Measurements from ENCODE around the gene RAB29. TPM values are rescaled to one million over a fixed set of nuclear protein-coding genes. Genes with fewer than 3 reads are reported as not detected.
A peak's percentile ranks its signal among the peaks of the same experiment; 100 is the strongest.

RAB29 gene
- polyA plus RNA-seq, 6 donors from 2014 or later, result 70.2 to 136 (median 112) TPM

DNA sequence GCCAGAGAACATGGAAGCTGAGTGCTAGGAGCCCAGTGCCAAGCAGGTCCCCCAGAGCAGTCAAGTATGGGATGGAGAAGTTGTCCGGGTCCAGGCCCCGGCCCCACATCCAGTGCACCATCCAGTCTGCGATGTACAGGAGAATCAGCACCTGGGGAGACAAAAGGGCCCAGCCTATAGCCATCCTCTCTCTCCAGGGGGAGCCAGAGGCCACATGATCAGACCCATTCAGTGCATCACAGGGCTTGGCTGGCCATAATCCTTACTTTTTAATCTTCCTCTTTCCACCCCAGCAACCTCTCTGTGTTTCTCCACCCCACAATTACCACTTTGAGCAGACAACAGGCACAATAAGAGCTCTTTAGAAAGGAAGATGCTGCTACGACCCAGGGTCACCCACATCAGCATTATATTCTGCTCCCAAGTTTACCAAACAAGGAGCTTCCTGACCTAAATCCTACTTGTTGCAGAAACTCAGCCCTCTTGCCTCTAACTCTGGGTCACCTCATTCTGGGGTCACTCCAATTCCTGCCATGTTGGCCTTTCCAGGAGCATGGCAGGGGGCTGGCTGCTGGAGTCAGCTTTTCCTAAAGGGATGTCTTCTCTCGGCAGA is 16.4 kb upstream of the RAB29 start:
- H3K4me3 Mint-ChIP-seq, result no peak overlapping the region
- H3K4me1 Mint-ChIP-seq, result peaks cover 10 to 18% (median 17%) of the 10 kb centered on the region in 3 donors

GRCh38 chr1:205787287-205787916 is 12.1 kb upstream of the RAB29 start:
- peaks cover 0 to 4% (median 0%) of the 10 kb centered on the region in 3 donors for H3K4me1 Mint-ChIP-seq
- H3K9me3 Mint-ChIP-seq, result no peaks in the 10 kb centered on the region
- DNase-seq (no peak), ATAC-seq (ENCODE audit: low read depth in 2 of 2) (no peak)
- no peaks in the 10 kb centered on the region for H3K27me3 Mint-ChIP-seq
- peak overlapping the region in 1 of 6 donors; percentile 57 for H3K27ac Mint-ChIP-seq
- H3K36me3 Mint-ChIP-seq, result peaks cover 0 to 15% of the 10 kb centered on the region in 2 donors
- H3K4me3 Mint-ChIP-seq, result no peak overlapping the region

More for the DNA sequence above, 16.4 kb upstream of the RAB29 start:
- ATAC-seq (ENCODE audit: low read depth in 2 of 2), result peak; percentile 87 to 93
- no peaks in the 10 kb centered on the region for H3K27me3 Mint-ChIP-seq
- H3K27ac Mint-ChIP-seq, result peak overlapping the region in 1 of 6 donors; percentile 29
- H3K9me3 Mint-ChIP-seq, result no peaks in the 10 kb centered on the region
- H3K36me3 Mint-ChIP-seq, result peaks cover 0 to 33% of the 10 kb centered on the region in 2 donors
- DNase-seq, result peak; percentile 47

DNA sequence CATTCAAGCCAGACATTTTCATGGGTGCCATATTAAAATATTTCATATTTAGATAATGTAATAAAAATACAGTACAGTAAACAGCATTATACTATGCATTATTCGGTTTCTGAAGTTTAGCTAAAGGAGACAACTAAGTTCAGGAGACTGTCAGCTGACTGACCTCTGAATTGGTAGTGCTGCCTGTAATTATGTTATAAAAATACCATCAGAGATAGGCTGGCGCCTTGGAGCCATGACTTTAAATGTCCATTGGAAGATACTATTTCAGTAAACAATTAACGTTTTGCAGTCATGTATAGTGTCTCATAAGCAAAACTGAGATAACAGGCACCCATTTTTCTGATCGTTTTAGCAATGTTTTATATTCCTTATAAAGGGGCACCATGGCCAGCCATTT is 11.3 kb upstream of the RAB29 start:
- ATAC-seq (ENCODE audit: low read depth in 2 of 2), result no peak

GRCh38 chr1:205785446-205785845 is 10.2 kb upstream of the RAB29 start:
- no peaks in the 10 kb centered on the region for H3K27me3 Mint-ChIP-seq
- H3K4me1 Mint-ChIP-seq, result no peaks in the 10 kb centered on the region
- H3K9me3 Mint-ChIP-seq, result no peaks in the 10 kb centered on the region
- no peak overlapping the region for H3K4me3 Mint-ChIP-seq
- DNase-seq (no peak), ATAC-seq (ENCODE audit: low read depth in 2 of 2) (no peak)
- peak overlapping the region in 1 of 6 donors; percentile 80 for H3K27ac Mint-ChIP-seq
- H3K36me3 Mint-ChIP-seq, result peaks cover 0 to 10% of the 10 kb centered on the region in 2 donors

More for the DNA sequence above, 11.3 kb upstream of the RAB29 start:
- Mint-ChIP-seq H3K36me3 (peaks cover 0 to 15% of the 10 kb centered on the region in 2 donors), H3K4me1 (peaks cover 0 to 1% (median 0%) of the 10 kb centered on the region in 3 donors), H3K27ac (no peak overlapping the region), H3K27me3 (no peaks in the 10 kb centered on the region), H3K4me3 (no peak overlapping the region), H3K9me3 (no peaks in the 10 kb centered on the region)
- DNase-seq, result no peak

DNA sequence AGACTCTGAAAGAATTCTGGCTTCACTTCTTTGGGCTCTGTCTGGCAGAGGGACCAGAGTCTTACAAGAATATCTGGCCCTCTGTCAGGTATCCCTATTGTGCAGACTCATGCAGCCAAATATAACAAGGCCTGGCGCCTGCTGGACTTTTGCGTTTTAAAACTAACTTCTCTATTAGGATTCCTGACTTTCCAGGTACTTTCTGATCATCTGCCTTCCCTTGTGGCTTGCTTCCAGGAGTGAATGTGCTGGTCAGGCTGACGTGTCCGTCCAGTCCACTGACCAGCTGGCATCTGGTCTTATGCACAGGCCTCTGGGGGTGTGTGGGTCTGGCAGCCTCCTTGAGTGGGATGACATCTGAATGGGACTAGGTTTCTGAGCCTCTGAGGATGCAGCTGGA is 8.6 kb upstream of the RAB29 start:
- DNase-seq (no peak), ATAC-seq (ENCODE audit: low read depth in 2 of 2) (no peak)
- H3K36me3 Mint-ChIP-seq, result no peaks in the 10 kb centered on the region
- peaks cover 2% of the 10 kb centered on the region in 3 donors for H3K4me1 Mint-ChIP-seq
- H3K27ac Mint-ChIP-seq, result peak overlapping the region in 1 of 6 donors; percentile 66
- no peaks in the 10 kb centered on the region for H3K27me3 Mint-ChIP-seq
- no peaks in the 10 kb centered on the region for H3K9me3 Mint-ChIP-seq
- no peak overlapping the region for H3K4me3 Mint-ChIP-seq

DNA sequence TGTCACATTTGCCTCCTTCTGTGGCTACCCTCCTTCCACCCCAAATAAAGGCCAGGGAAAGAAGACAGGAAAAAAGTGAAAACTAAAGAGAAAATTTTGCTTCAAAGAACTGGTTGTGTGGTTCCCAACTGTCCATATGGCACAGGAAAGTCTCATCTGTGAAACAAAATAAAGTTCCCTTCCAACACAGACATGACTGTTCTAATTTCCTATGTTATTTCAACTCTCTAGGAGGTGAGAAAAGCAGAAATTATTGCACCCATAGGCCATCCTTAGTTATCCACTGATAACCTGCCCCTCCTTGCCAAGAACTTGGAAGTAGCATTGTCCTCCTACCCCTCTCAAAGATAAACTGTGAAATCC is 8.1 kb upstream of the RAB29 start:
- Mint-ChIP-seq H3K27ac (no peak overlapping the region), H3K36me3 (no peaks in the 10 kb centered on the region), H3K4me1 (peaks cover 5 to 7% (median 6%) of the 10 kb centered on the region in 3 donors), H3K4me3 (no peak overlapping the region), H3K27me3 (no peaks in the 10 kb centered on the region), H3K9me3 (no peaks in the 10 kb centered on the region)
- no peak for DNase-seq
- ATAC-seq (ENCODE audit: low read depth in 2 of 2), result no peak

GRCh38 chr1:205782627-205783432 is 7.5 kb upstream of the RAB29 start:
- Mint-ChIP-seq H3K9me3 (no peaks in the 10 kb centered on the region), H3K4me1 (peaks cover 11 to 13% (median 11%) of the 10 kb centered on the region in 3 donors), H3K4me3 (no peak overlapping the region), H3K36me3 (no peaks in the 10 kb centered on the region), H3K27ac (peak overlapping the region in 1 of 6 donors; percentile 8), H3K27me3 (no peaks in the 10 kb centered on the region)
- no peak for ATAC-seq (ENCODE audit: low read depth in 2 of 2)
- DNase-seq, result no peak

- Mint-ChIP-seq H3K27ac (no peak overlapping the region), H3K4me3 (no peak overlapping the region), H3K9me3 (no peaks in the 10 kb centered on the region), H3K27me3 (no peaks in the 10 kb centered on the region), H3K4me1 (peaks cover 17 to 26% (median 19%) of the 10 kb centered on the region in 3 donors), H3K36me3 (no peaks in the 10 kb centered on the region)
- ATAC-seq (ENCODE audit: low read depth in 2 of 2), result no peak
- no peak for DNase-seq
Observed at GRCh38 chr1:205780335-205780734, 5.1 kb upstream of the RAB29 start.

DNA sequence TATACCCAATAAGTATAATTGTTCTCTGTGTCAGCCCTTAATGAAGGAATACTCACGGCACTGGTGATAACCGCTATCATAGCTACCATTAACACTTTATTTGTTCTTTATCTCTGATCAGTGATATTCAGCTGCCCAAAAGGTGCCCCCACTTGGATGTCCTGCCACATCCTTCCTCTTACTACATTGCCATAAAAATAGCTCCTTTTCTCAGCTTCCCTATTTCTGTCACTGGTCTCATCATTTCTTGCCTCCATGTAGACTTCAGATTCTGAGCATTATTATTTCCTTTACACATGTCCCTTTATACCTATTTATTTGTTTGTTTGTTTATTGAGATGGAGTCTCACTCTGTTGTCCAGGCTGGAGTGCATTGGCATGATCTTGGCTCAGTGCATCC is 2.7 kb upstream of the RAB29 start:
- Mint-ChIP-seq H3K4me1 (peaks cover 24 to 45% (median 39%) of the 10 kb centered on the region in 3 donors), H3K4me3 (peak overlapping the region in 2 of 8 donors; percentile 34 to 68), H3K27me3 (no peaks in the 10 kb centered on the region), H3K9me3 (no peaks in the 10 kb centered on the region), H3K27ac (peak overlapping the region in 4 of 6 donors; percentile 13 to 95 (median 58)), H3K36me3 (no peaks in the 10 kb centered on the region)
- DNase-seq (no peak), ATAC-seq (ENCODE audit: low read depth in 2 of 2) (no peak)

DNA sequence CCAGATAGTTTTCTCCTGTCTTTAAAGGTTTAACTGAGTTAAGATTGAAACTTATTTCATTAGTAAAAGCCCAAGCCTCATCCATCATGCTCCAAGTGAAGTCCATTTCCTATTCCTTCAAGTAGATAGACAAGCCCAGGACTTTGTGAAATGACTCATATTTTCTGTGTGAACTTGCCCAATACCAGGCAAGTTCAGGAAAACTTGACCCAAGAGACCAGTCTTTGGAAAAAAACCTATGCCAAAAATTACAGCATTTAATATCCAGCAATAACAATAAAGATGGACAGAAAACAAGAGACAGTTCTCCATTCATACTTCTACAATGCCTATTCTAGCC is 405 bp upstream of the RAB29 start:
- no peak for DNase-seq
- no peaks in the 10 kb centered on the region for H3K36me3 Mint-ChIP-seq
- peak overlapping the region; percentile 84 to 96 (median 94) for H3K4me3 Mint-ChIP-seq
- no peaks in the 10 kb centered on the region for H3K9me3 Mint-ChIP-seq
- H3K27ac Mint-ChIP-seq, result peak overlapping the region; percentile 96 to 99 (median 97)
- H3K27me3 Mint-ChIP-seq, result no peaks in the 10 kb centered on the region
- H3K4me1 Mint-ChIP-seq, result peaks cover 34 to 68% (median 61%) of the 10 kb centered on the region in 3 donors
- no peak for ATAC-seq (ENCODE audit: low read depth in 2 of 2)

DNA sequence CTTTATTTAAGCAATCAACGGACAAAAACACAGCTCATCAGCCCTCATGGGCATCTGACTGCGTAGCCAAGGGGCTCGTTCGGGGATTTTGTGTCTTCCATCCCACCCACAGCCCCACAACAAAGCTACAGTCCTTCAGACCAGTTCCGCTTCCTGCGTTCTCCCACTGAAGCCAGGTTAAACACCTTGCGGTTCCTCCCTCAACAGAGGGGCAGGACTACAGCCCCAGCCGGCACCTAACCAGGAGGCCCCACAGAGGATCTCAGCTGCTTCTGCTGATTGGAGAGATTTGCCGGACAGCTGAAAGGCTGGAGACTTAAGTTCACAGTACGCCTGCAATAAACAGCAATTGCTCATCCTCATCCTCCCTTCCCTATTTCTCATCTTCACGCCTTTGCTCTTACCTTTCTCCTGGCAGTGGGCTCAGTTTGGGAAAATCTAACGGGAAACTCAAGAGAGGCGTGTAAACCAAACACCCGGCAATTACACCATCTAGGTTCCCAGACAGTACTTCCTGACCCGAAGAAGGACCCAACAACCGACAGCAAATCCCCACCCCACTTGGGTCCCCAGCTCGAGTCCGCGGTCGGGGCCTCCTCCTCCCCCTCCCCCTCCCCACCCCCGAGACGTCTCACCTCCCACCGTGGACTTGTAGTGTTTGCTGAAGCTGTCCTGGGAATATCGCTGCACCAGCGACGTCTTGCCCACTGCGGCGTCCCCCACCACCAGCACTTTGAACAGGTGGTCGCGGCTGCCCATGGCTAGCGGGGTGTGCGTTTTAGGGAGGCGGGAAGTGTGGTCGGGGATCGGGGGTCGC is 876 bp downstream of the RAB29 start:
- H3K36me3 Mint-ChIP-seq, result peaks cover 0 to 8% of the 10 kb centered on the region in 2 donors
- DNase-seq (peak; percentile 23), ATAC-seq (ENCODE audit: low read depth in 2 of 2) (peak; percentile 10 to 15)

GRCh38 chr1:205772607-205773032 is 2.7 kb downstream of the RAB29 start:
- H3K4me3 Mint-ChIP-seq, result peak overlapping the region; percentile 32 to 95 (median 92)
- H3K27me3 Mint-ChIP-seq, result no peaks in the 10 kb centered on the region
- peak; percentile 13 to 18 for ATAC-seq (ENCODE audit: low read depth in 2 of 2)
- peaks cover 22 to 59% (median 48%) of the 10 kb centered on the region in 3 donors for H3K4me1 Mint-ChIP-seq
- H3K27ac Mint-ChIP-seq, result peak overlapping the region; percentile 55 to 97 (median 94)
- no peaks in the 10 kb centered on the region for H3K9me3 Mint-ChIP-seq
- DNase-seq, result peak; percentile 57
- H3K36me3 Mint-ChIP-seq, result peaks cover 0 to 8% of the 10 kb centered on the region in 2 donors

More for the DNA sequence above, 876 bp downstream of the RAB29 start:
- Mint-ChIP-seq H3K27ac (peak overlapping the region; percentile 96 to 99 (median 97)), H3K27me3 (no peaks in the 10 kb centered on the region), H3K4me3 (peak overlapping the region; percentile 84 to 96 (median 94)), H3K9me3 (no peaks in the 10 kb centered on the region), H3K4me1 (peaks cover 34 to 72% (median 61%) of the 10 kb centered on the region in 3 donors)

DNA sequence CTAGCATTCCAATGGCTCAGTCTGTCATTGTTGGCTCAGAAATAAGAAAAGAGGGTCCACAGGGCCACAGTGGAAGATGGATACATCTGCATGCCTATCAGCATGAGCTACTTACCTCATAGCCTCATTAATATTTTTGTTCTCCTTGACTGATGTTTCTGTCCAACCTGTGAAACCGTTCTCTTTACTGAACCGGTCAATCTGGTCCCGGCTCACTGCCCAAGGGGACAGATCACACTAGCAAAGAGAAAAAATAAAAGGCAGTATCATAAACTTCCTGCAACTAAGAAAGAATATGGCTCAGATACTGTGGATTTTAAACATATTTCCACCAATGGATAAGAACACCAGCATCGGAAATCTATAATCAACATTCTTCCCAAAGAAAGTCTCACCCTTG is 4.7 kb downstream of the RAB29 start:
- Mint-ChIP-seq H3K36me3 (peaks cover 0 to 8% of the 10 kb centered on the region in 2 donors), H3K9me3 (no peaks in the 10 kb centered on the region), H3K27ac (peak overlapping the region; percentile 73 to 97 (median 88)), H3K4me1 (peaks cover 19 to 50% (median 44%) of the 10 kb centered on the region in 3 donors), H3K27me3 (no peaks in the 10 kb centered on the region), H3K4me3 (peak overlapping the region in 2 of 8 donors; percentile 22 to 25)
- ATAC-seq (ENCODE audit: low read depth in 2 of 2) (no peak), DNase-seq (no peak)

Measured in naive B cell (primary cell).